Endothelial cell of umbilical vein (primary cell): ENCODE results near the gene GALNT2.

Source experiments
- CTCF ChIP-seq, 2 donors: IDR thresholded peaks; 1 replicate in 1 of 2; 2 replicates in 1 of 2; pipeline ENCODE4 v1.5.1; 2011; ENCODE audit warnings: low read length in 2 of 2, mild to moderate bottlenecking in 2 of 2, moderate library complexity in 2 of 2, control low read depth in 1 of 2, inconsistent platforms in 1 of 2, low read depth in 1 of 2; ENCODE audit not compliant: insufficient read depth in 1 of 2; ENCODE audit errors: extremely low read depth in 1 of 2
- FOS ChIP-seq: IDR thresholded peaks from 2 replicates; pipeline ENCODE4 v1.6.1; 2011; ENCODE audit warnings: mild to moderate bottlenecking, low read length, moderate library complexity, borderline replicate concordance; ENCODE audit not compliant: insufficient read depth
- JUN ChIP-seq: IDR thresholded peaks from 2 replicates; pipeline ENCODE4 v1.6.1; 2011; ENCODE audit warnings: borderline replicate concordance, low read depth; ENCODE audit not compliant: insufficient read length, insufficient read depth

DNA sequence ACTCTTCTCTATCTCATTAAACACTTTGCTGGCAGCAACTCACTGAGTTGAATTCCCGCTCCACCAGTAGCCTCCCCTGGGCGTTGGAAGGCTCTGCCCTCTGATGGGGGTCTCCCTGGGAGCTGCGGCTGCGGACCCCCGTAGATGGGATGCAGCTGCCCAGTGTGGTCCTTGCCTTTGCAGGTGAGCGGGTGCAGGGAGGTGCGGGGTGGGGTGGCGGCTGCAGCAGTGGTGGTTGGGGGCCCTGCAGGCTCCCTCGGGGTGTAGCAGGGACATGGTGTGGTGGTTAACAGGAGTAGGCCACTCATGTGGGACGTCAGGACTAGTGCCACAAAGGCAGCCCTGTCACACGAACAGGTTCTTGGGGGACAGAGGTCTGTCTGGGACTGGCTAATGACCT is 42.0 kb downstream of the GALNT2 start:
- TF ChIP-seq JUN (no peak), CTCF (IDR thresholded peaks at IDR 0.05; ENCODE audit: extremely low read depth in 1 of 2, insufficient read depth in 1 of 2, low read depth in 1 of 2, low read length in 2 of 2) (no peak), FOS (no peak)
